HFFc6 (cell line): Measurements from ENCODE around the gene PLA2G6. TPM values are rescaled to one million over a fixed set of nuclear protein-coding genes. Genes with fewer than 3 reads are reported as not detected.

Source experiments
- DNase-seq: peaks from one replicate; pipeline ENCODE4 v3.0.0-alpha.2; 2018
- H3K27ac Mint-ChIP-seq: 2 replicates; pipeline ENCODE4 v1.8.0; 2020; ENCODE audit warnings: mild to moderate bottlenecking, mixed read lengths
- H3K27me3 Mint-ChIP-seq: 2 replicates; pipeline ENCODE4 v1.8.0; 2021; ENCODE audit warnings: mild to moderate bottlenecking, moderate library complexity, mixed read lengths; ENCODE audit not compliant: insufficient read depth
- H3K36me3 Mint-ChIP-seq: 2 replicates; pipeline ENCODE4 v1.8.0; 2021; ENCODE audit warnings: low read depth, mixed read lengths
- H3K4me1 Mint-ChIP-seq: 2 replicates; pipeline ENCODE4 v1.8.0; 2020; ENCODE audit warnings: low read depth, mixed read lengths
- H3K4me3 Mint-ChIP-seq: 2 replicates; pipeline ENCODE4 v1.8.0; 2020; ENCODE audit warnings: mild to moderate bottlenecking, moderate library complexity, mixed read lengths
- H3K9me3 Mint-ChIP-seq: 2 replicates; pipeline ENCODE4 v1.8.0; 2020; ENCODE audit warnings: mild to moderate bottlenecking, mixed read lengths
- total RNA-seq, 6 experiments: library from RNA; stranded (reverse); fragmentation: NEBNext Ultra II Directional; extraction: Animal tissue kit (Norgen Biotek cat#: 25700); gene quantifications; 2 replicates in 1 of 6; 3 replicates in 5 of 6; pipeline ENCODE4 v1.2.3, GENCODE V29; 2021
- TF ChIP-seq, protein P1 (sequence below): fragments of 200-600 bp; sonication (generic); IDR thresholded peaks from 2 replicates; pipeline ENCODE4 v1.5.0; 2021; ENCODE audit warnings: antibody characterized with exemption, mild to moderate bottlenecking

The PLA2G6 gene
- total RNA-seq, 6 experiments from 2014 or later = 4.1 to 6.6 (median 5.3) TPM

DNA sequence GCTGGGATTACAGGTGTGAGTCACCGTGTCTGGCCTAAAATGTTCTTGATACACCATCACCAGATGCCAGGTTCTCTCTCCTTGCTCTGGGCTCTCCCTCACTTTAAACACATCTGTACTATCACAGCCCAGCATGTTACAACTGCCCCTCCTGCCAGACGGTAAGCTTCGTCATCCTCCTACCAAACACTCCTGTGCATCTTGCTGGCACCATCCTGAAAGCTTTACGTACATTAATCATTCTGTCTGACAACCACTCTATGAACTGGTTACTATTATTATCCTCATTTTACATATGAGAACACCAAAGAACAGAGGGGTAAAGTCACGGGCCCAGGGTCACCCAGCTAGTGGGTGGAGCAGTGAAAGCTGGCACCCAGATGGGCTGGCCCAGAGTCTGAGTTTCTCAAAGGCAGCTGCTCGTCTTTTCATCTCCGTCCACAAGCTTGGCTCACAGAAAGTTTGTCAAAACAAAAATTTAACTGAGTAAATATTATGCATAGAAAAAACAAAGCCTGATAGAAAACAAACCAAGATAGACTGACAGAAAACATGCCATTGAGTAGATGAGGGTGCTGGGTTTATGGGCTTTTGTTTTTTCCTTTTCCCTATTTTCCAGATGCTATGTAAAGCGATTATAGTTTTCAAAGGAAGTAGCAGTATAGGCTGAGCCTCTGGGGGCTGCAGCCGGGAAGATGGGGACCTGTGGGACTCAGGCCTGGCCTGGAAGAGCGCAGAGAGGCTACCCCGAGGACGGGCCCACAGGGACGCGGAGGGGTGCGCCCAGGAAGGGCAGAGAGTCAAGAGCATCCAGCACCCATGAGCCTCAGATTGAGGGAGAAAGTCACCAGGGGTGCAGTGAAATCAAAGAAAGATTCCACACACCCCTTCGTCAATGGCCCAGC, 9.5 kb downstream of the PLA2G6 start:
- DNase-seq = no peak

DNA sequence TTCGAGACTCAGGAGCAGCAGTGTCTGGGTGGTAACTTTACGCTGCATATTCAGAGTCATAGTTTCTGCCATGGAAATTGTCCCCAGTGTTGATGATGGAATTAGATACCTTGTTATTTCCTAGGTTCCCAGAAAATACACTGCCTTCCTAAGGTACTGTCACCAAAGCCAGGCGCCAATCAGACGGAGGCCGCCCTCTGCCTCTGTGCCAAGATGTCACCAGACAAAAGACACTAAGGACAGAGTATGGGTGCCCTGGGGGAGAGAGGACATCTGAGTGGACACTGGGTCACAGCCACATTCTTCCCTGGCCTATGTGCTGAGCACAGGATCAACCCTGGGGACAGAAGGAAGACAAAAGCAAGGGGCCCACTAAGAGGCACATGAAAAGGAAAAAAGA, 11.2 kb downstream of the PLA2G6 start:
- DNase-seq = no peak
- Mint-ChIP-seq H3K36me3 (no peaks in the 10 kb centered on the region), H3K9me3 (no peaks in the 10 kb centered on the region), H3K4me3 (no peak overlapping the region), H3K4me1 (peaks cover 38% of the 10 kb centered on the region), H3K27ac (no peak overlapping the region), H3K27me3 (peaks cover 3% of the 10 kb centered on the region)
- TF ChIP-seq, protein P1, sequence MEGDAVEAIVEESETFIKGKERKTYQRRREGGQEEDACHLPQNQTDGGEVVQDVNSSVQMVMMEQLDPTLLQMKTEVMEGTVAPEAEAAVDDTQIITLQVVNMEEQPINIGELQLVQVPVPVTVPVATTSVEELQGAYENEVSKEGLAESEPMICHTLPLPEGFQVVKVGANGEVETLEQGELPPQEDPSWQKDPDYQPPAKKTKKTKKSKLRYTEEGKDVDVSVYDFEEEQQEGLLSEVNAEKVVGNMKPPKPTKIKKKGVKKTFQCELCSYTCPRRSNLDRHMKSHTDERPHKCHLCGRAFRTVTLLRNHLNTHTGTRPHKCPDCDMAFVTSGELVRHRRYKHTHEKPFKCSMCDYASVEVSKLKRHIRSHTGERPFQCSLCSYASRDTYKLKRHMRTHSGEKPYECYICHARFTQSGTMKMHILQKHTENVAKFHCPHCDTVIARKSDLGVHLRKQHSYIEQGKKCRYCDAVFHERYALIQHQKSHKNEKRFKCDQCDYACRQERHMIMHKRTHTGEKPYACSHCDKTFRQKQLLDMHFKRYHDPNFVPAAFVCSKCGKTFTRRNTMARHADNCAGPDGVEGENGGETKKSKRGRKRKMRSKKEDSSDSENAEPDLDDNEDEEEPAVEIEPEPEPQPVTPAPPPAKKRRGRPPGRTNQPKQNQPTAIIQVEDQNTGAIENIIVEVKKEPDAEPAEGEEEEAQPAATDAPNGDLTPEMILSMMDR = no peak

More for the DNA sequence above, 9.5 kb downstream of the PLA2G6 start:
- no peaks in the 10 kb centered on the region for H3K9me3 Mint-ChIP-seq
- H3K27ac Mint-ChIP-seq = no peak overlapping the region
- H3K4me1 Mint-ChIP-seq = peaks cover 44% of the 10 kb centered on the region
- no peaks in the 10 kb centered on the region for H3K36me3 Mint-ChIP-seq
- H3K4me3 Mint-ChIP-seq = no peak overlapping the region
- TF ChIP-seq, protein P1 = no peak
- peaks cover 3% of the 10 kb centered on the region for H3K27me3 Mint-ChIP-seq

DNA sequence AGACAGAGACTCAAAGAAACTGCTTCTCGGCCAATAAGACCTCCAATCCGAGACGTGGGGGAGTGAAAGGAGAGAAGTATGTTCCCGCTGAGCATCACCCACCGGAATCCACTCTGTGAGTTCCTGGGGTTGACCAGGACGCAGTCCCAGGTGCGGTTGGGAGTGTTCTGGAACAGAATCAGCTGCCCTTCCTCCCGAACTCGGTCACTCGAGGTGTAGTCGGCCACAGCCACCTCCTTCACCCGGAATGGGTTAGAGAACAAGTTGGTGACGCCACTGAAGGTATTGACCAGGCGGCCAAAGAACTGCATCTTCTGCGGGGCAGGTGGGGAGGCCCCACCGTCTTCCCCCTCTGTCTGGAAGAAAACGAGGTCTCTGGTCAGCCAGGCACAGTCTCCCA, 12.5 kb downstream of the PLA2G6 start:
- TF ChIP-seq, protein P1 = no peak
- H3K4me3 Mint-ChIP-seq = no peak overlapping the region
- peaks cover 34% of the 10 kb centered on the region for H3K4me1 Mint-ChIP-seq
- no peak for DNase-seq
- H3K36me3 Mint-ChIP-seq = no peaks in the 10 kb centered on the region
- no peak overlapping the region for H3K27ac Mint-ChIP-seq
- no peaks in the 10 kb centered on the region for H3K9me3 Mint-ChIP-seq
- H3K27me3 Mint-ChIP-seq = no peaks in the 10 kb centered on the region; the same call in 1 of the 2 replicates

DNA sequence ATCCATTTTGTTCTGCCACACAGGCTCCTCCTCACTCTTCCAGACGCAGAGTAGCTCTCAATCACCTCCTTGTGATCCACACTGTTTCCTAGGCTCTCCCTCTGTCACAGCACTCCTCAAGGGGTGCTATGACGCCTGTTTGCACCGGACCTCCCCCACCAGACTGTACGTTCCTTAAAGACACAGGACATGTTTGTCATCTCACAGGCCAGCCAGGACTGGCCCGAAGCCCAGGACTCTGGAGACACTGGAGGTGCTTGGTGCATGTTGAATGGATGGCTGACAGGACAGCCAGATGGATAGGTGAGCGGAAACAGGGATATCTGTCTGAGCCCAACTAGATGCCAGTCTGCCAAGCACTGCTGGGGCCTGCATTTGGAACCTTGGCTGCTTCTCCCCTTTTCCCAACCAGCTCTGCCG, 13.6 kb downstream of the PLA2G6 start:
- Mint-ChIP-seq H3K27ac (no peak overlapping the region), H3K27me3 (no peaks in the 10 kb centered on the region; the same call in 1 of the 2 replicates), H3K4me3 (no peak overlapping the region), H3K36me3 (no peaks in the 10 kb centered on the region), H3K4me1 (peaks cover 31% of the 10 kb centered on the region), H3K9me3 (no peaks in the 10 kb centered on the region)
- no peak for DNase-seq
- TF ChIP-seq, protein P1 = no peak

DNA sequence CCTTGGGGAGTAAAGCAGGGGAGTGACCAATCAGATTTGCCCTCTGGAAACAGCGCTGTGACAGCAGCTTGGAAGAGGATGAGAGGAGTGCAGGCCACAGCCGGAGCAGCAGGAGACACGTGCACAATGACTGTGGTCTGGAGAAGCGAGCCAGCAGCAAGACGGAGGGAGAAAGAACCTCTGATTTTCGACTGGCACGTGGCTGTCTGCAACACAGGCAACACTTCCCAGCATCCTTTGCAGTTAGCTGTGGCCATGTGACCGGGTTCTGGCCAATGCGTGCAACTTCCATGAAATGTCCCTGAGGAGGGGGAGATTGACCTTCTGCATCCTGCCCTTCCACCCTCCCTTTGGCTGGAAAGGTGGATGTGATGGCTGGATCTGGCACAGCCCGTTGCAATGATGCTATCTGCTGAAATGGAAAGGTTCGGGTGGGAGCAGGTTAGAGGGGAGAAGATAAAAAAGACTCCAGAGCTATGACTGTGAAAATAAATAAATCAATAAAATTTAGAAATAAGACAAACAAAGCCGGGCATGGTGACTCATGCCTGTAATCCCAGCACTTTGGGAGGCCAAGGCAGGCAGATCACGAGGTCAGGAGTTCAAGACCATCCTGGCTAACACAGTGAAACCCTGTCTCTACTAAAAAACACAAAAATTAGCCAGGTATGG, 15.6 kb downstream of the PLA2G6 start:
- H3K4me1 Mint-ChIP-seq = peaks cover 24% of the 10 kb centered on the region
- TF ChIP-seq, protein P1 = no peak
- no peaks in the 10 kb centered on the region for H3K9me3 Mint-ChIP-seq
- H3K27ac Mint-ChIP-seq = no peak overlapping the region
- H3K27me3 Mint-ChIP-seq = no peaks in the 10 kb centered on the region
- DNase-seq = no peak
- H3K36me3 Mint-ChIP-seq = no peaks in the 10 kb centered on the region
- no peak overlapping the region for H3K4me3 Mint-ChIP-seq
